HEK293 (cell line): ENCODE data around the gene ADAMTS19.

Source experiments
- CTCF ChIA-PET: fragments of 350-600 bp; formaldehyde crosslinking; extraction: SDS; loops from one replicate; lab custom pipeline; 2021; ENCODE audit warnings: antibody characterized with exemption; lab: Yijun Ruan, JAX
- POLR2A ChIA-PET: fragments of 300-600 bp; formaldehyde crosslinking; extraction: SDS; loops from one replicate; lab custom pipeline; 2020; ENCODE audit warnings: antibody characterized with exemption, inconsistent platforms; lab: Yijun Ruan, JAX
- H3K27ac ChIP-seq: fragments of 200-500 bp; sonication (Bioruptor generic); 2 replicates; pipeline ENCODE4 v1.5.1; 2014; ENCODE audit warnings: low read depth, low read length, control low read depth, inconsistent platforms; ENCODE audit errors: extremely low read depth
- H3K36me3 ChIP-seq, 2 experiments: fragments of 200-500 bp in 1 of 2; sonication (Bioruptor generic) in 1 of 2; 1 replicate in 1 of 2; 2 replicates in 1 of 2; pipeline ENCODE4 v1.5.1; 2014 to 2017; ENCODE audit warnings: inconsistent platforms in 2 of 2, low read length in 2 of 2; ENCODE audit not compliant: control insufficient read depth in 2 of 2, insufficient read depth in 1 of 2
- H3K4me1 ChIP-seq: fragments of 200-500 bp; sonication (Bioruptor generic); 2 replicates; pipeline ENCODE4 v1.5.1; 2014; ENCODE audit warnings: mild to moderate bottlenecking, low read length, inconsistent platforms; ENCODE audit not compliant: control insufficient read depth, insufficient read depth
- H3K4me3 ChIP-seq: 2 replicates; pipeline ENCODE4 v1.5.1; 2011; ENCODE audit warnings: low read depth, mild to moderate bottlenecking, control low read depth, low read length, moderate library complexity
- H3K9me3 ChIP-seq: fragments of 200-500 bp; sonication (Bioruptor generic); 2 replicates; pipeline ENCODE4 v1.5.1; 2014; ENCODE audit warnings: low read depth, low read length, inconsistent platforms; ENCODE audit not compliant: control insufficient read depth, insufficient read depth
- AEBP2 ChIP-seq: fragments of 450-650 bp; formaldehyde crosslinking; IDR thresholded peaks from 2 replicates; pipeline ENCODE4 v1.5.1; 2016; ENCODE audit warnings: missing biosample characterization, missing genetic modification characterization, borderline replicate concordance
- GLI2 ChIP-seq: fragments of 450-650 bp; formaldehyde crosslinking; IDR thresholded peaks from 2 replicates; pipeline ENCODE4; 2017; ENCODE audit warnings: missing biosample characterization, missing genetic modification characterization, low read depth, borderline replicate concordance
- KLF8 ChIP-seq: fragments of 450-650 bp; formaldehyde crosslinking; IDR thresholded peaks from 2 replicates; pipeline ENCODE4 v1.5.1; 2016; ENCODE audit warnings: missing biosample characterization, missing genetic modification characterization
- PRDM10 ChIP-seq: fragments of 450-650 bp; formaldehyde crosslinking; IDR thresholded peaks from 2 replicates; pipeline ENCODE4 v1.5.1; 2016; ENCODE audit warnings: missing biosample characterization, missing genetic modification characterization
- PRDM6 ChIP-seq: fragments of 450-650 bp; formaldehyde crosslinking; IDR thresholded peaks from 2 replicates; pipeline ENCODE4 v1.5.1; 2017; ENCODE audit warnings: missing biosample characterization, missing genetic modification characterization
- YY1 ChIP-seq: fragments of 450-650 bp; formaldehyde crosslinking; IDR thresholded peaks from 2 replicates; pipeline ENCODE4 v1.5.1; 2018; ENCODE audit warnings: missing biosample characterization, missing genetic modification characterization
- ZBTB44 ChIP-seq: fragments of 450-650 bp; IDR thresholded peaks from 2 replicates; pipeline ENCODE4 v1.5.1; 2018; ENCODE audit warnings: missing biosample characterization, mild to moderate bottlenecking, missing genetic modification characterization
- ZBTB49 ChIP-seq: fragments of 450-650 bp; formaldehyde crosslinking; IDR thresholded peaks from 2 replicates; pipeline ENCODE4 v1.5.1; 2016; ENCODE audit warnings: missing biosample characterization, missing genetic modification characterization, low read depth
- ZNF133 ChIP-seq: fragments of 450-650 bp; formaldehyde crosslinking; IDR thresholded peaks from 2 replicates; pipeline ENCODE4 v1.5.1; 2016; ENCODE audit warnings: missing biosample characterization, missing genetic modification characterization
- ZNF140 ChIP-seq: fragments of 450-650 bp; formaldehyde crosslinking; IDR thresholded peaks from 2 replicates; pipeline ENCODE4 v1.5.1; 2016; ENCODE audit warnings: missing biosample characterization, missing genetic modification characterization
- ZNF324 ChIP-seq: fragments of 450-650 bp; formaldehyde crosslinking; IDR thresholded peaks from 2 replicates; pipeline ENCODE4 v1.5.1; 2016; ENCODE audit warnings: missing biosample characterization, missing genetic modification characterization
- ZNF473 ChIP-seq: fragments of 450-650 bp; formaldehyde crosslinking; IDR thresholded peaks from 2 replicates; pipeline ENCODE4 v1.5.1; 2017; ENCODE audit warnings: missing biosample characterization, missing genetic modification characterization
- ZNF510 ChIP-seq: fragments of 450-650 bp; formaldehyde crosslinking; IDR thresholded peaks from 2 replicates; pipeline ENCODE4 v1.5.1; 2018; ENCODE audit warnings: mild to moderate bottlenecking, missing genetic modification characterization, missing biosample characterization; ENCODE audit not compliant: insufficient replicate concordance
- ZNF776 ChIP-seq: fragments of 450-650 bp; formaldehyde crosslinking; IDR thresholded peaks from 2 replicates; pipeline ENCODE4 v1.5.0; 2017; ENCODE audit warnings: missing biosample characterization, missing genetic modification characterization, borderline replicate concordance
- ZNF843 ChIP-seq: fragments of 450-650 bp; formaldehyde crosslinking; IDR thresholded peaks from 2 replicates; pipeline ENCODE4 v1.5.1; 2016; ENCODE audit warnings: missing biosample characterization, missing genetic modification characterization
- TF ChIP-seq, protein P1 (sequence below): fragments of 450-650 bp; formaldehyde crosslinking; IDR thresholded peaks from 2 replicates; pipeline ENCODE4 v1.5.0; 2017; ENCODE audit warnings: missing biosample characterization, missing genetic modification characterization, borderline replicate concordance
- TF ChIP-seq, protein P2 (sequence below): fragments of 450-650 bp; formaldehyde crosslinking; IDR thresholded peaks from 2 replicates; pipeline ENCODE4 v1.5.1; 2016; ENCODE audit warnings: missing biosample characterization, missing genetic modification characterization

ADAMTS19 gene

GRCh38 chr5:129670957-129671500, 210.9 kb downstream of the ADAMTS19 start:
- H3K4me3 ChIP-seq = no peak overlapping the region
- CTCF ChIA-PET = no interaction called here
- no peak for TF ChIP-seq PRDM10 (tag by site-specific recombination)
- TF ChIP-seq ZNF843 (tag by site-specific recombination) = no peak
- no peak for TF ChIP-seq ZBTB49 (tag by site-specific recombination)
- no peaks in the 10 kb centered on the region for H3K36me3 ChIP-seq
- H3K4me1 ChIP-seq = no peaks in the 10 kb centered on the region
- H3K9me3 ChIP-seq = no peaks in the 10 kb centered on the region
- H3K27ac ChIP-seq = no peak overlapping the region
- POLR2A ChIA-PET = no interaction called here

DNA sequence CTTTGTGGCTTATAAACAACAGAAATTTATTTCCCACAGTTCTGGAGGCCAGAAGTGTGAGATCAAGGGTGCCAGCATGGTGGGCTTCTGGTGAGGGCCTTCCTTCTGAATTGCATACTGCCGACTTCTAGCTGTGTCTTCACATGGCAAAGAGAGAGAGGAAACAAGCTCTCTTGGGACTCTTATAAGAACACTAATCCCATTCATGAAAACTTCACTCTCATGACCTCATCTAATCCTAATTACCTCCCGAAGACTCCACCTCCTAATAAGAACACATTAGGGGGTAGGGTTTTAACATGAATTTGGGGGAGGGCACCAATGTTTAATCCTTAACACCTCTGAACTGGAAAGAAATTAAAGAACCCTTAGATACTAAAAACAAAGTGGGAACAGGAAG, 211.9 kb downstream of the ADAMTS19 start:
- Histone ChIP-seq H3K4me3 (no peak overlapping the region), H3K27ac (no peak overlapping the region), H3K9me3 (no peaks in the 10 kb centered on the region), H3K4me1 (no peaks in the 10 kb centered on the region), H3K36me3 (no peaks in the 10 kb centered on the region)
- ChIA-PET CTCF (no interaction called here), POLR2A (no interaction called here)
- TF ChIP-seq ZNF324 (tag by site-specific recombination) (no peak), PRDM6 (tag by site-specific recombination) (no peak), ZNF140 (tag by site-specific recombination) (no peak), ZNF133 (tag by site-specific recombination) (no peak), KLF8 (tag by site-specific recombination) (no peak), ZNF510 (no peak), ZBTB44 (tag by site-specific recombination) (no peak), ZNF473 (tag by site-specific recombination) (no peak), YY1 (tag by site-specific recombination) (no peak), AEBP2 (tag by site-specific recombination) (no peak), ZNF776 (no peak), GLI2 (no peak)
- TF ChIP-seq, protein P1, sequence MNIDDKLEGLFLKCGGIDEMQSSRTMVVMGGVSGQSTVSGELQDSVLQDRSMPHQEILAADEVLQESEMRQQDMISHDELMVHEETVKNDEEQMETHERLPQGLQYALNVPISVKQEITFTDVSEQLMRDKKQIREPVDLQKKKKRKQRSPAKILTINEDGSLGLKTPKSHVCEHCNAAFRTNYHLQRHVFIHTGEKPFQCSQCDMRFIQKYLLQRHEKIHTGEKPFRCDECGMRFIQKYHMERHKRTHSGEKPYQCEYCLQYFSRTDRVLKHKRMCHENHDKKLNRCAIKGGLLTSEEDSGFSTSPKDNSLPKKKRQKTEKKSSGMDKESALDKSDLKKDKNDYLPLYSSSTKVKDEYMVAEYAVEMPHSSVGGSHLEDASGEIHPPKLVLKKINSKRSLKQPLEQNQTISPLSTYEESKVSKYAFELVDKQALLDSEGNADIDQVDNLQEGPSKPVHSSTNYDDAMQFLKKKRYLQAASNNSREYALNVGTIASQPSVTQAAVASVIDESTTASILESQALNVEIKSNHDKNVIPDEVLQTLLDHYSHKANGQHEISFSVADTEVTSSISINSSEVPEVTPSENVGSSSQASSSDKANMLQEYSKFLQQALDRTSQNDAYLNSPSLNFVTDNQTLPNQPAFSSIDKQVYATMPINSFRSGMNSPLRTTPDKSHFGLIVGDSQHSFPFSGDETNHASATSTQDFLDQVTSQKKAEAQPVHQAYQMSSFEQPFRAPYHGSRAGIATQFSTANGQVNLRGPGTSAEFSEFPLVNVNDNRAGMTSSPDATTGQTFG (tag by site-specific recombination) = no peak
- TF ChIP-seq, protein P2, sequence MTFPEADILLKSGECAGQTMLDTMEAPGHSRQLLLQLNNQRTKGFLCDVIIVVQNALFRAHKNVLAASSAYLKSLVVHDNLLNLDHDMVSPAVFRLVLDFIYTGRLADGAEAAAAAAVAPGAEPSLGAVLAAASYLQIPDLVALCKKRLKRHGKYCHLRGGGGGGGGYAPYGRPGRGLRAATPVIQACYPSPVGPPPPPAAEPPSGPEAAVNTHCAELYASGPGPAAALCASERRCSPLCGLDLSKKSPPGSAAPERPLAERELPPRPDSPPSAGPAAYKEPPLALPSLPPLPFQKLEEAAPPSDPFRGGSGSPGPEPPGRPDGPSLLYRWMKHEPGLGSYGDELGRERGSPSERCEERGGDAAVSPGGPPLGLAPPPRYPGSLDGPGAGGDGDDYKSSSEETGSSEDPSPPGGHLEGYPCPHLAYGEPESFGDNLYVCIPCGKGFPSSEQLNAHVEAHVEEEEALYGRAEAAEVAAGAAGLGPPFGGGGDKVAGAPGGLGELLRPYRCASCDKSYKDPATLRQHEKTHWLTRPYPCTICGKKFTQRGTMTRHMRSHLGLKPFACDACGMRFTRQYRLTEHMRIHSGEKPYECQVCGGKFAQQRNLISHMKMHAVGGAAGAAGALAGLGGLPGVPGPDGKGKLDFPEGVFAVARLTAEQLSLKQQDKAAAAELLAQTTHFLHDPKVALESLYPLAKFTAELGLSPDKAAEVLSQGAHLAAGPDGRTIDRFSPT (tag by site-specific recombination) = no peak
